ENCODE results near the gene NPAS3.

The NPAS3 gene

DNA sequence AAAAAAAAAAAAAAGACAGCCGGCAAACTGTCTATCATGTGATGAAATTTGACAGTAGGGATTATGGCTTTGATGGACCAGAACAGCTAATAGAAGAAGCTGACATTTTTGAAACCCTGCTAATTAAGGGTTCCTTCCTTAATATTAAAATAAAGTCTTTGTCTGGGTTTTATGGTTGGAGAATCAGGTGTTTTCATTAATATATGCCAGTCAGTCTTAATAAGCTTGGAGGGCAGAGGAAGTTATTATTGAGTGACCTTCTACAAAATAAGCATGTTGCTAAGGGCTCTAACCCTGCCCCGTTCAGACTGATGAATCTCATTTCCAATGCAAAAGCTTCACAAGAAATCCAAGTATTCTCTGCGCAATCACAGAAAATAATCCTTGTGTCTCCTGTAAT is 722.4 kb downstream of the NPAS3 start:
- TF ChIP-seq, protein P1, sequence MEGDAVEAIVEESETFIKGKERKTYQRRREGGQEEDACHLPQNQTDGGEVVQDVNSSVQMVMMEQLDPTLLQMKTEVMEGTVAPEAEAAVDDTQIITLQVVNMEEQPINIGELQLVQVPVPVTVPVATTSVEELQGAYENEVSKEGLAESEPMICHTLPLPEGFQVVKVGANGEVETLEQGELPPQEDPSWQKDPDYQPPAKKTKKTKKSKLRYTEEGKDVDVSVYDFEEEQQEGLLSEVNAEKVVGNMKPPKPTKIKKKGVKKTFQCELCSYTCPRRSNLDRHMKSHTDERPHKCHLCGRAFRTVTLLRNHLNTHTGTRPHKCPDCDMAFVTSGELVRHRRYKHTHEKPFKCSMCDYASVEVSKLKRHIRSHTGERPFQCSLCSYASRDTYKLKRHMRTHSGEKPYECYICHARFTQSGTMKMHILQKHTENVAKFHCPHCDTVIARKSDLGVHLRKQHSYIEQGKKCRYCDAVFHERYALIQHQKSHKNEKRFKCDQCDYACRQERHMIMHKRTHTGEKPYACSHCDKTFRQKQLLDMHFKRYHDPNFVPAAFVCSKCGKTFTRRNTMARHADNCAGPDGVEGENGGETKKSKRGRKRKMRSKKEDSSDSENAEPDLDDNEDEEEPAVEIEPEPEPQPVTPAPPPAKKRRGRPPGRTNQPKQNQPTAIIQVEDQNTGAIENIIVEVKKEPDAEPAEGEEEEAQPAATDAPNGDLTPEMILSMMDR (IDR thresholded peaks at IDR 0.05; ENCODE audit: extremely low read depth, missing control alignments): no peak
- no peak for DNase-seq (ENCODE audit: low spot score)

DNA sequence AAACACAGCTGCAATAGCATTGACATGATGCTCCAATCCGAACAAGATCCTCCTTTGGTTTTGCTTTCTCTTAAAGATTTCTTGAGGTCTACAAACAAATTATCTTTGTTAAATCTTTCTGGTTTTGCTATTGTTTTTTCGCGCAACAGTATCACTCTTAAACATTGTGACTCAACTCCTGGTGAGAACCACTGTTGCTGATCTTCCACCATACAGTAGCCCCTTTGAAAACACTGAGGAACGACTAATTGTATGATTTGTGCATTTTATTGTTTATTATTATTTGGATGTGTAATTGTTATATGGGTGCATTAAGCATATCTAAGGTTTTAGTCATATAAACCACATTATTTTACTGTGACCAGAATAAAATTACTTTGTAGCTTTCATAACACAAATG is 729.4 kb downstream of the NPAS3 start:
- DNase-seq (ENCODE audit: low spot score): no peak
- TF ChIP-seq, protein P1 (IDR thresholded peaks at IDR 0.05; ENCODE audit: extremely low read depth, missing control alignments): no peak

DNA sequence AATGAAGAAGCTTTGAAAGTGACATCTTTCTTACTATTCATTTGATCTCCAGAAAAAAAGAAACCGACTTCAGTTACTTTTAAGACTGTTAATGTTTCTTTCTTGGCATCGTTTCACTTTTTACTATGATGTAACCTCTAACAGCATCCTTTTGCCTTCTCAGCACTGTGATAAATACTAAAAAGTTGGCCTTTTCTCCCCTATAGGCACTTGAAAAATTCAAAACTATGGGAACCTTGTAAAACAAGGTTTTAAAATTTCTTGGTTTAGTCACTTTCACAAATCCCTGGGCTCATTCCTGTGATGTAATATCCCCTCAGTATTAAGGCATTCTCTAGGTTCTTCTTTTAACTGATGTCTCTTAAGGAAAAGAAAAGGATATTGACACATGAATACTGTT is 730.4 kb downstream of the NPAS3 start:
- DNase-seq (ENCODE audit: low spot score): no peak
- TF ChIP-seq, protein P1 (IDR thresholded peaks at IDR 0.05; ENCODE audit: extremely low read depth, missing control alignments): no peak

DNA sequence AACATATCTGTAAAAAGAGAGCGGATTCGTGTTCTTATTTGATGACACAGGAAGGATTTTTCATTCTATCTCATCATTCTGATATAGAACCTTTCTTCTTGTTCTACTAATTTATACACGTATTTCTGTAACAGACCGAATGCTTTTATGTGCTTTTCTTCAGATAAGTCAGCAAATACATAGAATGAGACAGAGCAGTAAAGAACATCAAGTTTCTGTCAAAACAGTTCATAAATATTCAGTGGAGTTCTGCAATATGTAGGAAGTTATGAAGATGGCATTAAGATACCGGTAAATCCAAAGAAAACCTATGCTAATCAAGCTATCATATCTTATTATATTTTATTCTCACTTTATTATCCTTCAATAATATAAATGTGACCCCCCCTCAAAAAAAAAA is 731.6 kb downstream of the NPAS3 start:
- TF ChIP-seq, protein P1 (IDR thresholded peaks at IDR 0.05; ENCODE audit: extremely low read depth, missing control alignments): no peak
- no peak for DNase-seq (ENCODE audit: low spot score)

DNA sequence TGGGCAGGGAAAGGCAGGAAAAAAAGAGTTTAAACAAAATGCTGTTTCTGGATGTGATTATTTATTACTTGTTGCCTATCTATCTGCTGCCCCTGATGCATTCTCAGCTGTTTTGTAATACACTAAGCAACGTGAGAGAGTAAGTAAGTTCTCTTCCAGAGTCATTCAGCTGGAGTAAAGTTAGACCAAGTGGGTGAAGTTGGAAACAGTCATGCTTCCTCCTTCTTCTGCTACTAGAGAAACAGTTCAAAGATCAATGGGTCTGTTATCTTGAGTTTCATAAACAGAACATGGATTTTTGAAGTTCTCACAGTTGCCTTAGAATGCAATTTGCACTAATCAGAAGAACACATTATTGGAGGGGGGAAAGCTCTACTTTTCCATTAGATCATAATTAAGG is 732.9 kb downstream of the NPAS3 start:
- DNase-seq (ENCODE audit: low spot score): no peak
- TF ChIP-seq, protein P1 (IDR thresholded peaks at IDR 0.05; ENCODE audit: extremely low read depth, missing control alignments): no peak

DNA sequence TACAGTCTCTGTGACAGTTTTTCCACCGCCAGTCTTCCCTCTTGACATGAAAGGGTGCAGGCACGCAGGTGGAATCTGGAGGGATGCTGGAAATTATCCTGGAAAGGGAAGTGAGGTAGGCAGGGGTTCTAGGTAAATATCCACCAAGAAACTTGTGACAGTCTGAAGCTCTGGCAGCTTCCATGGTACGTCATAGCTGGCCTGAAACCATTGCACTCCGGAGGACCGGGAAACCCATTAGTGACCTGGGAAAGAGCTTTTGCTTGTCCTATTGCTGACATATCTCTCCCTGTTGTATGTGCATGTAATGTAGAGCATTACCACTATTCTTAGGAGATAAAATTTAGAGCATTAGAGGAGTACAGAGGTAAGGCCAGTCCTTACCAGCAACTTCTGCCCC is 736.2 kb downstream of the NPAS3 start:
- TF ChIP-seq, protein P1 (IDR thresholded peaks at IDR 0.05; ENCODE audit: extremely low read depth, missing control alignments): no peak
- no peak for DNase-seq (ENCODE audit: low spot score)

DNA sequence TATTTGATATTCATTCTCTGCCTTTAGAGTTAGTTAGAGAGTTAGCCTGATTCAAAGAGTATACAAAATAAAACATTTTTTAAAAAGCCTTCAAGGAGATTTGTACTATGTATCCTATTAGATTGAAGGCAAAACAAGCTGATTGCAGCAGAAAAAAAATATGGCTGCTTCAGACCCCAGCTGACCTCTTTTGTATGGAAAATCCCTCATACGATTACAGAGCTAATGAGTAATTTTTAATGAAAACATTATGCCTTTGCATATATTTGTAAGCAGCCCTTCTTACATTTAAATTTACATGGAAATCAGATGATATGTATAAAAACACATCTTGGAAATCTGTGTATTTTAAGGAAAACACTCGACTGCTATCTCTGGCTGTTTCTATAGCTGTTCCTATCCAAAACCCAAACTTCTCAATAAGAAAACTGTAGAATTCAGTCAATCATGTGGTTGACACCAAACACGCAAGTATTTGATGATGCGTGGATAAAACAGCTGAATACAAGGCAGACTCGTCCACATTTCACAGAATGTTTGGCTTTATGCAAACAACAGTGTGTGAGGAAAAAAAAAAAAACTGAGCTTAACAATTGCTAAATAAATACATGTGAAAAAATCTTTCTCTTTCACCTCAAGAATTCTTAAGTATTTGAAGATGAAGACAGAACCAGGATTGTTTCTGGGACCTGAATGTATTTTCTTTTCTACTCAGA is 736.9 kb downstream of the NPAS3 start:
- TF ChIP-seq, protein P1 (IDR thresholded peaks at IDR 0.05; ENCODE audit: extremely low read depth, missing control alignments): no peak
- no peak for DNase-seq (ENCODE audit: low spot score)

All from GM20000 (cell line).